Stimulated activated effector memory CD8-positive, alpha-beta T cell treated with anti-CD3 and anti-CD28 coated beads, Interleukin-12 subunit alpha, Interleukin-12 subunit beta, amount 100 ng/mL, for 72 hours (primary cell): ENCODE data around the gene TCHHL1.

Experiments used
- ATAC-seq: fragments of 150-1000 bp; cut with Tn5 transposase; 2 replicates; pipeline ENCODE4 v1.10.0; 2021
- DNase-seq, 2 donors: peaks; one replicate each; pipeline ENCODE4 v3.0.0; 2021 to 2022; ENCODE audit warnings: low spot score in 2 of 2
- H3K27ac Mint-ChIP-seq: one replicate; pipeline ENCODE4 v1.8.0; 2022; ENCODE audit warnings: mild to moderate bottlenecking, mixed read lengths
- H3K36me3 Mint-ChIP-seq: one replicate; pipeline ENCODE4 v1.8.0; 2022; ENCODE audit warnings: mild to moderate bottlenecking, mixed read lengths
- H3K4me1 Mint-ChIP-seq: one replicate; pipeline ENCODE4 v1.8.0; 2022; ENCODE audit warnings: mixed read lengths
- H3K4me3 Mint-ChIP-seq: one replicate; pipeline ENCODE4 v1.8.0; 2022; ENCODE audit warnings: mild to moderate bottlenecking, mixed read lengths
- H3K9me3 Mint-ChIP-seq: one replicate; pipeline ENCODE4 v1.8.0; 2022; ENCODE audit warnings: mixed read lengths

The TCHHL1 gene

DNA sequence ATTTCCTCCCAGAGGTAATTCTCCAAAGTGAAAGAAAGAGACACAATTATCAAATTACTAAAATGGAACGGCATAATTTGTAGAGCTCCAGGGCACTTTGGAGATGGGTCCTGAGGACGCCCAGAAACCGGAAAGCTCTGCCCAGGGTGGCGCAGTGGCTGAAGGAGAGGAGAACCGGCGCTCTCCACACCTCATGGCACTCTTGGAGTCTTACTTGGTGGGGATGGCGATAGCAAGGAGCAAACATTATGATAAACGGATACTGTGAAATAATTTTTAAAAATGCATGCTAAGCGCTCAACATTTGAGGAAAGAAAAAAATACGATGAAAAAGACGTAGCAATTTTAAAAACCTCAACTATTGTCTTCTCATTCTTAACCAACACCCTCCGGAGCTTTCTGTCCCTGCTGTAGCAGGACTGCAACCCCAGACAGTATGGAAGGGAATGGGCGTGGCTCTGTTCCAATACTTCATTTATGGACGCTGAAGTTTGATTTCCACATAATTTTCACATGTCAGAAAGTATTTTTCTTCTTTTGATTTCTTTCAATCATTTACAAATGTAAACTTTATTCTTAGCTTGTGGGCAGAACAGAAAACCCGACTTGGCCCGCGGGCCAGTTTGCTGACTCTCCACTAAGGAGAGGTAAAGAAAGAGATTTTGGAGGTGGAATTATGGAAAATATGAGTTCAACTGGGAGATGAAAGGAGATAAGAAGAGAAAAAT lies 53.2 kb downstream of the TCHHL1 start:
- peaks cover 13% of the 10 kb centered on the region for H3K4me1 Mint-ChIP-seq
- peak overlapping the region; percentile 90 for H3K4me3 Mint-ChIP-seq
- peaks cover 60% of the 10 kb centered on the region for H3K36me3 Mint-ChIP-seq
- DNase-seq, result no peak
- H3K27ac Mint-ChIP-seq, result peak overlapping the region; percentile 97
- no peak for ATAC-seq
- no peaks in the 10 kb centered on the region for H3K9me3 Mint-ChIP-seq

DNA sequence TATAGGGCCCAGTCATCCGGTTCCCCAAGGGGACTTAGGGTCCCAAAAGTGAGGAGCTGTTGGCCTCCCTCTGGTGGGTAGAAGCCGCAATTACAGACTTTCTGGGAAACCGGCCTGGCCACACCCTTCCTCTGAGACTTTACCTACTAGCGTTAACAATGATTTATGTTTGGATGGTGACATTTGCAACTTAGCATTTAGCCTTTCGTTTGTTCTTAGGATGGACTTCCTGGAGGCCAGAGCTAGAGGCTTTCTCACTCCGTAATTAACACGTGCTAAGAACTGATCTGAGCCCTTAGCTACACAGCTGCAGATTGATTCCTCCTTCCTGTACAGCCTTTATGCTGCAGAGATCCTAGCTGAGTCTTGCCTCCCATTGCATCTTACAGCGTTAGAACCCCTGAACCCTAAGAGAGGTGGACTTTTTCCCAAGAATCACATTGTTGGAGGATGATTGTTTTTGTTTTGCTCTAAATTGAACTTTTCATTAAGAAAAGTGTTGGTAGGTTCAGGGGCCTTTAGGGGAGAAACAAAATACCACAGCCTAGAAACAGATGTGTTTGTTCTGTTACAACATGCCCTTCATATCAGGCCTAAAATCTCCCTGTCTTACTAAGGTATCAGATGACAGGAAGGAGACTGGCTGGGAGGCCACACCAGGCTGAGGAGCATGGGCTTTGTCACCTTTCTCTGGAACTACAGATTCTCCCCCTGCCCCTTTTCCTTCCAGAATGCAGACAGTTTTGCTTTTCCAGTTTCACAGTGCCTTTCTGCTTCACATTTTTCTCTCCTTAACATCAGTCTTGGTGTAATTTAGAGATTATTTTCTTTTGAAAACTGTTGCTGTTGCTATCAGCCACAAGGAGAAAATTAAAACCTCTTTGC lies 54.0 kb downstream of the TCHHL1 start:
- peaks cover 67% of the 10 kb centered on the region for H3K36me3 Mint-ChIP-seq
- peak; percentile 78 for ATAC-seq
- peaks cover 13% of the 10 kb centered on the region for H3K4me1 Mint-ChIP-seq

DNA sequence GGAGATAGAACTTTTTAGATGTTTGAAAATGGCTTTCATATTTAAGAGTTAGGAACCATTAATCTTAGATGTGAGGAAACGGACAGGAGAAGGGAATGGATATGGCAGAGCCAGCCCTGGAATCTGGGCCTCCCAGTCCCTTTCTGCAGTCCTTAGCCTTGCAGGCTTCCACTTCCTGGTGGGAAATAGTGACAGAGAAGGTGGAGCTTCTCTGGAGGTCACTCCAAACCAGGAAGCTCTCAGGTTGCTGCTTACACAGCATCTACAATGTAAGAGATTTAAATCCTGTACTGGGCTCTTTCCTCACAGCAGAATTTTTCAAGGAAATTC lies 54.6 kb downstream of the TCHHL1 start:
- DNase-seq (no peak), ATAC-seq (no peak)
- H3K36me3 Mint-ChIP-seq, result peaks cover 70% of the 10 kb centered on the region
- H3K9me3 Mint-ChIP-seq, result no peaks in the 10 kb centered on the region
- H3K4me1 Mint-ChIP-seq, result peaks cover 16% of the 10 kb centered on the region
- H3K27ac Mint-ChIP-seq, result peak overlapping the region; percentile 97
- H3K4me3 Mint-ChIP-seq, result peak overlapping the region; percentile 90

More for the DNA sequence above, 54.0 kb downstream of the TCHHL1 start:
- DNase-seq, result peak; percentile 51 to 86
- Mint-ChIP-seq H3K4me3 (peak overlapping the region; percentile 90), H3K27ac (peak overlapping the region; percentile 97), H3K9me3 (no peaks in the 10 kb centered on the region)
